ENCODE results near the gene CTDSP1.

CTDSP1 gene

GRCh38 chr2:218404351-218405085 is 4.8 kb downstream of the CTDSP1 start:
- H3K9me2 ChIP-seq (replicated peaks; ENCODE audit: insufficient read depth, low read length) = no peaks in the 10 kb centered on the region
- H3F3A ChIP-seq (ENCODE audit: insufficient read depth, low read length) = peaks cover 9% of the 10 kb centered on the region; the same call in 1 of the 2 replicates
- H3K36me3 ChIP-seq (replicated peaks; ENCODE audit: insufficient read depth, low read length) = no peaks in the 10 kb centered on the region
- H3K27ac ChIP-seq (ENCODE audit: low read length) = no peak overlapping the region
- no peaks in the 10 kb centered on the region for H3K9me3 ChIP-seq (replicated peaks; ENCODE audit: insufficient read depth, low read length)
- H3K79me2 ChIP-seq (ENCODE audit: low read length) = peaks cover 28% of the 10 kb centered on the region
- peaks cover 26% of the 10 kb centered on the region for H3K4me1 ChIP-seq (ENCODE audit: low read length)
- H3K27me3 ChIP-seq (replicated peaks; ENCODE audit: insufficient read depth, low read length) = no peaks in the 10 kb centered on the region
- no peak overlapping the region for H3K9ac ChIP-seq (ENCODE audit: low read length)
- H2AFZ ChIP-seq (ENCODE audit: low read length) = no peak overlapping the region
- H3K4me2 ChIP-seq (ENCODE audit: low read depth, low read length) = no peak overlapping the region
- H3K4me3 ChIP-seq (ENCODE audit: low read length) = no peak overlapping the region
- TF ChIP-seq, protein P1, sequence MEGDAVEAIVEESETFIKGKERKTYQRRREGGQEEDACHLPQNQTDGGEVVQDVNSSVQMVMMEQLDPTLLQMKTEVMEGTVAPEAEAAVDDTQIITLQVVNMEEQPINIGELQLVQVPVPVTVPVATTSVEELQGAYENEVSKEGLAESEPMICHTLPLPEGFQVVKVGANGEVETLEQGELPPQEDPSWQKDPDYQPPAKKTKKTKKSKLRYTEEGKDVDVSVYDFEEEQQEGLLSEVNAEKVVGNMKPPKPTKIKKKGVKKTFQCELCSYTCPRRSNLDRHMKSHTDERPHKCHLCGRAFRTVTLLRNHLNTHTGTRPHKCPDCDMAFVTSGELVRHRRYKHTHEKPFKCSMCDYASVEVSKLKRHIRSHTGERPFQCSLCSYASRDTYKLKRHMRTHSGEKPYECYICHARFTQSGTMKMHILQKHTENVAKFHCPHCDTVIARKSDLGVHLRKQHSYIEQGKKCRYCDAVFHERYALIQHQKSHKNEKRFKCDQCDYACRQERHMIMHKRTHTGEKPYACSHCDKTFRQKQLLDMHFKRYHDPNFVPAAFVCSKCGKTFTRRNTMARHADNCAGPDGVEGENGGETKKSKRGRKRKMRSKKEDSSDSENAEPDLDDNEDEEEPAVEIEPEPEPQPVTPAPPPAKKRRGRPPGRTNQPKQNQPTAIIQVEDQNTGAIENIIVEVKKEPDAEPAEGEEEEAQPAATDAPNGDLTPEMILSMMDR (IDR thresholded peaks at IDR 0.05; ENCODE audit: low read length) = no peak
- TF ChIP-seq EZH2 (optimal IDR thresholded peaks at IDR 0.05; ENCODE audit: low read depth, low read length) (no peak), EZH2phosphoT487 (IDR thresholded peaks at IDR 0.05; ENCODE audit: low read length) (no peak)
- H4K20me1 ChIP-seq (ENCODE audit: insufficient read depth, low read length) = no peaks in the 10 kb centered on the region
- no peak for DNase-seq

DNA sequence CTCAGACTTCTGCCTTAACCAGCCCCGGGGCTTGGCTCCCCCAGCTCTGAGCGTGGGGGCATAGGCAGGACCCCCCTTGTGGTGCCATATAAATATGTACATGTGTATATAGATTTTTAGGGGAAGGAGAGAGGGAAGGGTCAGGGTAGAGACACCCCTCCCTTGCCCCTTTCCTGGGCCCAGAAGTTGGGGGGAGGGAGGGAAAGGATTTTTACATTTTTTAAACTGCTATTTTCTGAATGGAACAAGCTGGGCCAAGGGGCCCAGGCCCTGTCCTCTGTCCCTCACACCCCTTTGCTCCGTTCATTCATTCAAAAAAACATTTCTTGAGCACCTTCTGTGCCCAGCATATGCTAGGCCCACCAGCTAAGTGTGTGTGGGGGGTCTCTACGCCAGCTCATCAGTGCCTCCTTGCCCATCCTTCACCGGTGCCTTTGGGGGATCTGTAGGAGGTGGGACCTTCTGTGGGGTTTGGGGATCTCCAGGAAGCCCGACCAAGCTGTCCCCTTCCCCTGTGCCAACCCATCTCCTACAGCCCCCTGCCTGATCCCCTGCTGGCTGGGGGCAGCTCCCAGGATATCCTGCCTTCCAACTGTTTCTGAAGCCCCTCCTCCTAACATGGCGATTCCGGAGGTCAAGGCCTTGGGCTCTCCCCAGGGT is 5.5 kb downstream of the CTDSP1 start:
- H3K27ac ChIP-seq (ENCODE audit: low read length) = peak overlapping the region; percentile 50; the same call in 1 of the 2 replicates
- no peak for TF ChIP-seq EZH2 (optimal IDR thresholded peaks at IDR 0.05; ENCODE audit: low read depth, low read length)
- TF ChIP-seq, protein P1 (IDR thresholded peaks at IDR 0.05; ENCODE audit: low read length) = no peak
- TF ChIP-seq EZH2phosphoT487 (IDR thresholded peaks at IDR 0.05; ENCODE audit: low read length) = no peak
- no peaks in the 10 kb centered on the region for H3K36me3 ChIP-seq (replicated peaks; ENCODE audit: insufficient read depth, low read length)
- H3K79me2 ChIP-seq (ENCODE audit: low read length) = peaks cover 25% of the 10 kb centered on the region
- H2AFZ ChIP-seq (ENCODE audit: low read length) = no peak overlapping the region
- H3K4me1 ChIP-seq (ENCODE audit: low read length) = peaks cover 26% of the 10 kb centered on the region
- H3K27me3 ChIP-seq (replicated peaks; ENCODE audit: insufficient read depth, low read length) = no peaks in the 10 kb centered on the region
- peaks cover 9% of the 10 kb centered on the region; the same call in 1 of the 2 replicates for H3F3A ChIP-seq (ENCODE audit: insufficient read depth, low read length)
- no peak for DNase-seq
- peak overlapping the region; percentile 48; the same call in 1 of the 2 replicates for H3K9ac ChIP-seq (ENCODE audit: low read length)
- no peaks in the 10 kb centered on the region for H3K9me3 ChIP-seq (replicated peaks; ENCODE audit: insufficient read depth, low read length)
- H4K20me1 ChIP-seq (ENCODE audit: insufficient read depth, low read length) = no peaks in the 10 kb centered on the region
- no peaks in the 10 kb centered on the region for H3K9me2 ChIP-seq (replicated peaks; ENCODE audit: insufficient read depth, low read length)
- H3K4me3 ChIP-seq (ENCODE audit: low read length) = peak overlapping the region; percentile 62
- peak overlapping the region; percentile 98 for H3K4me2 ChIP-seq (ENCODE audit: low read depth, low read length)

DNA sequence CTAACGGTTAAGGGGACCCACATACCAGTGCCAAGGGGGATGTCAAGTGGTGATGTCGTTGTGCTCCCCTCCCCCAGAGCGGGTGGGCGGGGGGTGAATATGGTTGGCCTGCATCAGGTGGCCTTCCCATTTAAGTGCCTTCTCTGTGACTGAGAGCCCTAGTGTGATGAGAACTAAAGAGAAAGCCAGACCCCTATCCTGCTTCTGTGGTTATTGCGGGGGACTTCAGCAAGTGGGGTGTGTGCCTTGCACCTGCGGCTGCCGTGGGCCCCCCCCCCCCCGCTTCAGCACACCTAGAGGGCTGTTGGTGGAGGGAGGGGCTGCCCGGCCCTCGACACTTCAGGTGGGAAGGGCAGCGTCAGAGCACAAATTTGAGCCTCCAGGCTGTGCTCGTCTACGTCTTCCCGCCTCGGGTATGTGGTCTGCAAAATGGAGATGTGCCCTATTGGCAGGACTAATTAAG is 6.1 kb downstream of the CTDSP1 start:
- Histone ChIP-seq H3K9me3 (replicated peaks; ENCODE audit: insufficient read depth, low read length) (no peaks in the 10 kb centered on the region), H3K27ac (ENCODE audit: low read length) (peak overlapping the region; percentile 50; the same call in 1 of the 2 replicates), H3K4me3 (ENCODE audit: low read length) (peak overlapping the region; percentile 62), H3K9ac (ENCODE audit: low read length) (peak overlapping the region; percentile 48; the same call in 1 of the 2 replicates), H3K27me3 (replicated peaks; ENCODE audit: insufficient read depth, low read length) (no peaks in the 10 kb centered on the region), H3K36me3 (replicated peaks; ENCODE audit: insufficient read depth, low read length) (no peaks in the 10 kb centered on the region), H3K79me2 (ENCODE audit: low read length) (peaks cover 19% of the 10 kb centered on the region), H3F3A (ENCODE audit: insufficient read depth, low read length) (peaks cover 9% of the 10 kb centered on the region; the same call in 1 of the 2 replicates), H3K9me2 (replicated peaks; ENCODE audit: insufficient read depth, low read length) (no peaks in the 10 kb centered on the region), H3K4me1 (ENCODE audit: low read length) (peaks cover 26% of the 10 kb centered on the region), H2AFZ (ENCODE audit: low read length) (peak overlapping the region; percentile 57), H3K4me2 (ENCODE audit: low read depth, low read length) (peak overlapping the region; percentile 98), H4K20me1 (ENCODE audit: insufficient read depth, low read length) (no peaks in the 10 kb centered on the region)
- TF ChIP-seq EZH2phosphoT487 (IDR thresholded peaks at IDR 0.05; ENCODE audit: low read length) (no peak), EZH2 (optimal IDR thresholded peaks at IDR 0.05; ENCODE audit: low read depth, low read length) (no peak)
- TF ChIP-seq, protein P1 (IDR thresholded peaks at IDR 0.05; ENCODE audit: low read length) = no peak
- no peak for DNase-seq
